Psoas muscle (tissue), 8 donors: ENCODE data around the gene NPR2. TPM values are rescaled to one million over a fixed set of nuclear protein-coding genes. Genes with fewer than 3 reads are reported as not detected.

ENCODE experiments used
- ATAC-seq, 4 donors: fragments of 200-7000 bp; cut with Tn5 transposase; one replicate each; pipeline ENCODE4 v1.9.1; 2020; ENCODE audit warnings: moderate library complexity in 3 of 4, mild to moderate bottlenecking in 2 of 4
- DNase-seq, 2 donors: peaks; one replicate each; pipeline ENCODE4 v3.0.0-alpha.2; 2020
- H3K27ac ChIP-seq: fragments of 200-600 bp; one replicate; pipeline ENCODE4 v1.8.0; 2022
- H3K27me3 ChIP-seq, 3 donors: fragments of 200-600 bp in 1 of 3; one replicate each; pipeline versions ENCODE4 v1.6.1 to v1.8.0; 2013 to 2022; ENCODE audit warnings: low read length in 2 of 3, mild to moderate bottlenecking in 2 of 3, moderate library complexity in 1 of 3; ENCODE audit not compliant: insufficient read depth in 3 of 3
- H3K36me3 ChIP-seq, 2 donors: fragments of 200-600 bp in 1 of 2; one replicate each; pipeline versions ENCODE4 v1.6.1 to v1.8.0; 2013 to 2022; ENCODE audit warnings: low read depth in 1 of 2, mild to moderate bottlenecking in 1 of 2, moderate library complexity in 1 of 2; ENCODE audit not compliant: insufficient read depth in 1 of 2
- H3K4me1 ChIP-seq: fragments of 200-600 bp; one replicate; pipeline ENCODE4 v1.8.0; 2022
- H3K4me3 ChIP-seq: fragments of 200-600 bp; one replicate; pipeline ENCODE4 v1.8.0; 2022; ENCODE audit warnings: mild to moderate bottlenecking
- H3K9me3 ChIP-seq: fragments of 200-600 bp; one replicate; pipeline ENCODE4 v1.8.0; 2022
- CTCF ChIP-seq: fragments of 200-600 bp; IDR thresholded peaks from one replicate; pipeline ENCODE4 v1.8.0; 2022; ENCODE audit warnings: antibody characterized with exemption
- WGBS, 3 donors: extraction: QIAGEN DNeasy Blood & Tissue Kit; methylation state at CpG; one replicate each; pipeline versions ENCODE4 v1.1.6 to v1.1.7; 2013; 5-methylcytosine and 5-hydroxymethylcytosine counted together
- intact Hi-C, 2 donors: fragments of 100-400 bp; cut with DNase I; formaldehyde crosslinking; loops; one replicate each; pipeline versions ENCODE4 v1.11.0 to v1.14.2; 2022
- polyA plus RNA-seq, 3 donors: library from polyadenylated mRNA; stranded (reverse); fragments of 200-250 nt; gene quantifications; one replicate each; pipeline ENCODE4 v1.2.3, GENCODE V29; 2013
- total RNA-seq, 4 donors: library from RNA; stranded (reverse); fragmentation: NEBNext Ultra II Directional in 2 of 4; extraction: Animal tissue kit (Norgen Biotek cat#: 25700) in 2 of 4; gene quantifications; one replicate each; pipeline versions ENCODE4 v1.2.1 to v1.2.4, GENCODE V29; 2021 to 2023
- donor health status: healthy with polysubstance abuse.
- donor health status: DM: no; HTN: no; CAD: no; lungs with moderate emphysema.
- donor health status: Bipolar disorder and iron deficiency.
- donor health status: healthy.
- donor health status: DM: yes; HTN: yes; CAD: no.
- donor health status: DM: no; HTN: no; CAD: no.
- donor health status: DM: no; HTN: no; CAD: no.
- donor health status: DM: yes; HTN: yes; CAD: no.

NPR2 gene
- total and polyA plus RNA-seq, 7 donors = 8.7 to 28.4 (median 15.5) TPM

GRCh38 chr9:35749515-35750255 is 41.7 kb upstream of the NPR2 start:
- no peaks in the 10 kb centered on the region for H3K27me3 ChIP-seq
- peak overlapping the region; percentile 93 for H3K4me3 ChIP-seq
- peak; percentile 29 to 53 (median 39) for ATAC-seq
- peak overlapping the region; percentile 90 for H3K27ac ChIP-seq
- H3K4me1 ChIP-seq = peaks cover 38% of the 10 kb centered on the region
- no peaks in the 10 kb centered on the region for H3K9me3 ChIP-seq
- DNase-seq = no peak
- WGBS, 3 donors = 1 to 5% (median 4%) methylated on average over 18 to 19 of the region's 19 CpGs
- intact Hi-C loops = loop anchor here in 1 of 2 donors (2.0 kb wide), 2 partner anchors 15 to 65 kb away; partner anchors contain the start of gene HINT2
- no peak for TF ChIP-seq CTCF
- H3K36me3 ChIP-seq = peaks cover 7 to 64% of the 10 kb centered on the region in 2 donors

DNA sequence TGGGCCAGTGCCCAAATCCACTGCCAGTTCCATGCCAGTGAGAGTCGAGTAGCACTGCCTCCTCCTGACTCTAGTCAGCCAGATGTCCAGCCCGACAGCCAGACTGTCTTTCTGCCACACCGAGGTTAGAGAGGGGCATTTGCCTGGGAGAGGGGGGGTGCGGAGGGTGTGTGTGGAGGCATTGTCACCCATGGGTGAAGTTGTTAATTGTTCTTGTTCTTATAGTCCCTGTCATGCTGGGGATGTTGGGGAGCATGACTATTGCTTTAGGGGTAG is 41.2 kb upstream of the NPR2 start:
- peak overlapping the region; percentile 90 for H3K27ac ChIP-seq
- peak in 1 of 4 donors; percentile 16 for ATAC-seq
- DNase-seq = peak in 1 of 2 donors; percentile 24
- peak overlapping the region; percentile 93 for H3K4me3 ChIP-seq
- H3K36me3 ChIP-seq = peaks cover 7 to 64% of the 10 kb centered on the region in 2 donors
- 37 to 38% (median 37%) methylated on average over 4 of the region's 4 CpGs for WGBS, 3 donors
- H3K4me1 ChIP-seq = peaks cover 33% of the 10 kb centered on the region
- no peaks in the 10 kb centered on the region for H3K9me3 ChIP-seq
- no peak for TF ChIP-seq CTCF
- intact Hi-C loops = loop anchor here in 1 of 2 donors (2.0 kb wide), 1 partner anchor 65 kb away; the partner anchor contains the start of gene HINT2
- no peaks in the 10 kb centered on the region for H3K27me3 ChIP-seq

- H3K4me1 ChIP-seq = peaks cover 28% of the 10 kb centered on the region
- no peak for TF ChIP-seq CTCF
- no peak for DNase-seq
- 69 to 70% (median 70%) methylated on average over 5 of the region's 5 CpGs for WGBS, 3 donors
- no peaks in the 10 kb centered on the region for H3K27me3 ChIP-seq
- H3K4me3 ChIP-seq = no peak overlapping the region
- H3K27ac ChIP-seq = no peak overlapping the region
- H3K9me3 ChIP-seq = no peaks in the 10 kb centered on the region
- intact Hi-C loops = no loop called here
- peaks cover 7 to 59% of the 10 kb centered on the region in 2 donors for H3K36me3 ChIP-seq
- ATAC-seq = no peak
Observed at GRCh38 chr9:35753466-35753865, 37.9 kb upstream of the NPR2 start.

DNA sequence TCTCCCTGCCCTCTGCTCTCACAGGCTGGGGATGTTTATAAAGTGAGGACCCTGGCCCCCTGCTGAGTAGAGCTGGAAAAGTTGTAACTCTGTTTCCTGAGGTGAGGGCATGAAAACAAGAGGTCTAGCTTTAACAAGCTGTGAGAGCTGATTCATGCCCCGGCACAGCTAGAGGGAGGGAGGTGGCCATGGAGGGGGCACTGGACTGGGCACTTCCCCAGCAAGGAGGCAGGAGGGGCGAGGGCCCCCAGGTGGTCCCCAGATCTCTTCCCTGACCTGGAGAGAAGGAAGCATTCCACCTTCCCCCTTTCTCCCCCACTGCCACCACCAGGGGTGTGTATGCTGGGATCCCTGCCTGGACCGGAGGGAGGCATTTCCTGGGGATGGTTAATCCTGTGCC is 37.1 kb upstream of the NPR2 start, which contains the start of gene MSMP:
MSMP (minus strand) TSS at position 13 of the 400 bp plus-strand sequence. CDS start 147 bp downstream, outside the sequence.
- H3K4me3 ChIP-seq = no peak within 1 kb of the TSS

More for the DNA sequence above, 37.1 kb upstream of the NPR2 start, which contains the start of gene MSMP:
- H3K27ac ChIP-seq = no peak within 1 kb of the TSS
- DNase-seq (no peak), ATAC-seq (no peak)
- H3K36me3 ChIP-seq = peaks cover 7 to 59% of the 10 kb centered on the region in 2 donors
- TF ChIP-seq CTCF = no peak
- H3K9me3 ChIP-seq = no peaks in the 10 kb centered on the region
- H3K4me1 ChIP-seq = peaks cover 29% of the 10 kb centered on the region
- intact Hi-C loops = no loop called here
- H3K27me3 ChIP-seq = no peaks in the 10 kb centered on the region
- WGBS, 3 donors = 46 to 57% (median 48%) methylated on average over 2 to 3 of the region's 3 CpGs
